Mammary epithelial cell (primary cell): ENCODE measurements around the gene TSLP.

Source experiments
- CTCF ChIP-seq, 2 donors: IDR thresholded peaks in 1 of 2; conservative IDR thresholded peaks in 1 of 2; 2 replicates each; pipeline ENCODE4 v1.5.1; 2011 to 2012; ENCODE audit warnings: inconsistent platforms in 2 of 2, low read length in 2 of 2, mild to moderate bottlenecking in 2 of 2, control low read depth in 1 of 2, low read depth in 1 of 2; ENCODE audit not compliant: insufficient read depth in 1 of 2; ENCODE audit errors: extremely low read depth in 1 of 2
- EZH2 ChIP-seq: IDR thresholded peaks from 2 replicates; pipeline ENCODE4 v1.6.1; 2012; ENCODE audit warnings: low read length, inconsistent platforms, borderline replicate concordance

GRCh38 chr5:111119856-111120255, 48.3 kb downstream of the TSLP start:
- no peak for TF ChIP-seq CTCF (conservative IDR thresholded peaks at IDR 0.05 in 1 of 2, IDR thresholded peaks at IDR 0.05 in 1 of 2; ENCODE audit: extremely low read depth in 1 of 2, insufficient read depth in 1 of 2, low read depth in 1 of 2, low read length in 2 of 2)
- TF ChIP-seq EZH2 = no peak
